Raji (cell line): ENCODE results near the gene EMILIN2.

Experiments
- POLR2A ChIP-seq: IDR thresholded peaks from 2 replicates; pipeline ENCODE4 v1.6.1; 2011; ENCODE audit warnings: low read depth, low read length, control low read depth; ENCODE audit not compliant: insufficient read depth

The EMILIN2 gene

GRCh38 chr18:2907550-2908135, 60.8 kb downstream of the EMILIN2 start:
- no peak for TF ChIP-seq POLR2A

- no peak for TF ChIP-seq POLR2A
Observed at GRCh38 chr18:2908166-2908945, 61.5 kb downstream of the EMILIN2 start.

- TF ChIP-seq POLR2A: no peak
Observed at GRCh38 chr18:2908946-2909335, 62.1 kb downstream of the EMILIN2 start.

GRCh38 chr18:2909431-2910140, 62.8 kb downstream of the EMILIN2 start:
- TF ChIP-seq POLR2A: no peak

GRCh38 chr18:2910261-2910660, 63.5 kb downstream of the EMILIN2 start:
- no peak for TF ChIP-seq POLR2A

GRCh38 chr18:2910751-2911425, 64.1 kb downstream of the EMILIN2 start:
- TF ChIP-seq POLR2A: no peak

GRCh38 chr18:2911533-2911932, 64.7 kb downstream of the EMILIN2 start:
- TF ChIP-seq POLR2A: no peak

GRCh38 chr18:2912357-2913299, 65.8 kb downstream of the EMILIN2 start:
- no peak for TF ChIP-seq POLR2A

DNA sequence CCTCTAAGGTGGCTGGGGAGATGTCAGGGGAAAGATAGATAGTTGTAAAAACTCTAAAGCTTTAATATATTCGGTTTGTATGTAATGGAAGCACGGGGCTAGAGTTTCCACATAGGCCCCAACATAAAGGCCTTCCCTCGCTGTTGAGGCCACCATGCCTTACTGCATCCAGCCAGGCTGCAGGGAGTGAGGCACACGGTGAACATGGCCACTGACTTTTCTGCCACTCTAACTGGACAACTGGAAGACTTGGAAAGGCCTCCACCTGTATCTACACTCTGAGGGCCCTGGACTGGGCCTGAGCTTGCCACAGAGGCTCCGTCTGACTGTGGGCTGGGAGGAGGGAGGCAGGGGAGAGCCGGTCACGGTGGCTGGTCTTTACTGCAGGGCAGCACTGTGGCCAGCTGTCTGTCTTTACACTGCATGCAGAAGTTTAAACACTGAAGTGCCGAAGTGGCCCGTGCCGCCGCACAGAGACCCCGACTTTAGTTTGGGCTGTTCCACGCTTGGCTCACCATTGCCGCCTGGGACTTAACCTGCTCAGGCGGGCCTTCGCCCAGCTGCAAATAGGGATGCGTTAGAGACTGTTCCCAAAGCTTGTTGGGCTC, 66.7 kb downstream of the EMILIN2 start:
- no peak for TF ChIP-seq POLR2A

GRCh38 chr18:2914185-2914880, 67.5 kb downstream of the EMILIN2 start:
- TF ChIP-seq POLR2A: no peak

GRCh38 chr18:2914881-2915240, 68.1 kb downstream of the EMILIN2 start:
- no peak for TF ChIP-seq POLR2A

DNA sequence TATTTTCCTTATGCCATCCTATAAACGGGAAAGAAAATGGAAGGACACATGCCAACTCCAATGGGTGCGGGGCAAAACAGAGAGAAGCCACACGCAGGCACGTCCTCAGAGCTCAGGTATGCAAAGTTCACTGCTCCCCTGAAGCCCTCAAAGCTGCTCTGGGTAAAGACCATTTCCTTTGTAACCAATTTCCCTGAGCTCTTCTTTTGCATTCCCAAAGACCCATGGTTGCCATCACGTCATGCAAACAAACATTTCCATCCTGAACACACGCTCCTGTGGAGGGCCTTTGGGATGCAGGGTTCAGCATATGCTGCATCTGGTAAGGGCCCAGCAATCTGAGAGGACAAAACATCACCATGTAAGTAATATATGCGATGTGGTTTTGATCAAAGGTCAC, 69.4 kb downstream of the EMILIN2 start:
- TF ChIP-seq POLR2A: no peak

- no peak for TF ChIP-seq POLR2A
Observed at GRCh38 chr18:2917259-2918047, 70.6 kb downstream of the EMILIN2 start.
